ENCODE data around the gene ATP6V1F.

ATP6V1F gene

GRCh38 chr7:128885370-128886187 lies 22.9 kb downstream of the ATP6V1F start:
- no peak for DNase-seq

GRCh38 chr7:128886391-128887168 lies 23.9 kb downstream of the ATP6V1F start:
- no peak for DNase-seq

DNA sequence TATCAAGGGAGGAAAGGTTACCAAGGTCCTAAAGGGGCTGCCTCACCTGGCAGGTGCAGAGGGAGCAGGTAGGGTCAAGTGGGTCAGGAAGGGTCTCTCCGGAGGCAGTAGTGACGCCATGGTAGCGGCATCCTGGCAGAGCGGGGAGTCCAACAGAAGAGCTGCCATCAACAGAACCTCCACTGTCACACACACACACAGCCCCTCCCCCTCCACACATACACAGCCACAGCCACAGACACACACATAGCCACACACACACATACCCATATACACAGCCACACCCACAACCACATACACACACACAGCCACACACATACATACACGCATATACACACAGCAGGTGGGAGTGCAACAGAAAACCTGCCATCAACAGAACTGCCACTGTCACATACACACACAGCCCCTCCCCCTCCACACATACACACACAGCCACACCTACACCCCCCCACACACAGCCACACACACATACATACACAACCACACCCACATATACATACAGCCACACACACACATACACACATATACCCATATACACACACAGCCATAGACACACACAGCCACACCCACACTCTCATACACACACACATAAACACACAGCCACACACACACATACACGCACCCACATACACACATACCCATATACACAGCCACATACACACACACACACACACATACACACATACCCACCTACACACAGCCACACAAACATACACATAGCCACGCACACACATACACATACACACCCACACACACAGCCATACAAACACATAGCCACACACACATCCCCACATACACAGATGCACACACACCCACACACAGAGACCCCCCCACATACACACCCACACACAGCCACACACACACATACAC lies 24.7 kb downstream of the ATP6V1F start:
- DNase-seq, result no peak

DNA sequence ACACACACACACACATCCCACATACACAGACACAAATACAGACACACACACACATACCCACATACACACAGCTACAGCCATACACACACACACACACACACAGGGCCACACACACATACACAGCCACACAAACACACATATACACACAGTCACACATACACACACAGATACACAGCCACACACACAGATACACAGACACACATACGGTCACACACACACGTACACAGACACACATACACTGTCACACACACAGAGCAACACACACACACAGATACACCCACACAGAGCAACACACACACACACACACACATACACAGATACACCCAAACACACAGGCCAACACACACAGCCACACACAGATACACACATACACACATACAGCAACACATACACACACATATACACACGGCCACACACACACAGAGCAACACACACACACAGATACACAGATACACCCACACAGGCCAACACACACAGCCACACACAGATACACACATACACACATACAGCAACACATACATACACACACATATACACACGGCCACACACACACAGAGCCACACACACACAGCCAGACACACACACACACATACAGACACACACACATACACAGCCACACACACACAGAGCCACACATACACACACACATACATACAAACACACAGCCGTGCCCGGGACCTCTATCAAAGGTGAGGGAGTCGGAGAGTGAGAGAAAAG lies 25.5 kb downstream of the ATP6V1F start:
- no peak for DNase-seq

DNA sequence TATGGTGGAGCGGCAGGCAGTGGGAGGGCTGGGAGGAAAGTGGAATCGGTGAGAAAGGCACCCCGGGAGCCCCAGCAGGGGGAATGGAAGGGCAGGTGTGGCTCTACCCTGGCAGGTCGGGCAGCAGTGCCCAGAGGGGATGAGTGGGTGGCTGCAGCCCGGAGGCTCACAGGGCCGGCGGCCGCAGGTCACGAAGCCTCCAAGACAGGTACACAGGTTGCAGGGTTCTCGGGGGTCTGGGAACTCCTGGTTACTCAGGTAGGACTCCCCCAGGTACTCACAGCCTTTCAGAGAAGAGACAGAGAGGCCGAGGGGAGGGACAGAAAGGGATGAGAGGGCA lies 26.1 kb downstream of the ATP6V1F start:
- no peak for DNase-seq

GRCh38 chr7:128889121-128889520 lies 26.5 kb downstream of the ATP6V1F start:
- no peak for DNase-seq

GRCh38 chr7:128890306-128891109 lies 27.9 kb downstream of the ATP6V1F start:
- no peak for DNase-seq

DNA sequence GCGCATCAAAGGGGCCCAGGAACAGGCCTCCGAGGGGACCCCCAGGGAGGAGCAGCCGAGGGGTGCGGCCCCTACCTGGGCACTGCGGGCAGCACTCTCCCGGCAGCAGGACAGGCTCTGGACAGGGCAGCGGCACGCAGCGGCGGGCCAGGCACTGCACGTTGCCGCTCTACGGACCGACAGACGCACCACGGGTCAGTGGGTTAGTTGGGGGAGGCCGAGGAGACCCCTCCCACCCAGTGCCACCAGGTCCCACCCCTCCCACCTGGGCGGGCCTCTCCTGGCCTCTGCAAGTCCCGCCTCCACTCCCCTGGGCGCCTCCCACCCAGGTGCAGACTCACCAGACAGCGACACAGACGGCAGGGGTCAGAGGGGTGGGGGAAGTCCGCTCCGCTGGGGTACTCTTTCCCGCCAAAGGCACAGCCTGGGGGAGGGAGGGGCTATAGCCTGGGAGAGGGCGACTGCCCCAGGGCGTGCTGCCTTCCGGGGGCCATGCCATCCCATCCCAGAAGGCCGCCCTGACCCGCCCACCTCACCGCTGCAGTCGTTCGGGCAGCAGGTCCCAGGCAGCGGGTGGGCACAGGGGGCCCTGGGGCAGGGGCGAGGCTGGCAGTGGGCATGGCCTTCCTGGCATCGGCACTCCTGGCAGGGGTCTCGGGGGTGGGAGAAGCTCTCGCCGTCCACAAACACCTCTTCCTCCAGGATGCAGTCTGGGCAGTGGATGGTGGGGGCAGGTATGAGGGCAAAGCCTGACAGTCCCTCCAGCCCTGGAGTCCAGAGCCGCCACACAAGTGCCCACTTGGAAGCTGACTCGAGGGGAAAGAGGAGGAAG lies 28.7 kb downstream of the ATP6V1F start:
- DNase-seq, result no peak

- DNase-seq, result no peak
Measured at GRCh38 chr7:128891942-128892269, 29.2 kb downstream of the ATP6V1F start.

DNA sequence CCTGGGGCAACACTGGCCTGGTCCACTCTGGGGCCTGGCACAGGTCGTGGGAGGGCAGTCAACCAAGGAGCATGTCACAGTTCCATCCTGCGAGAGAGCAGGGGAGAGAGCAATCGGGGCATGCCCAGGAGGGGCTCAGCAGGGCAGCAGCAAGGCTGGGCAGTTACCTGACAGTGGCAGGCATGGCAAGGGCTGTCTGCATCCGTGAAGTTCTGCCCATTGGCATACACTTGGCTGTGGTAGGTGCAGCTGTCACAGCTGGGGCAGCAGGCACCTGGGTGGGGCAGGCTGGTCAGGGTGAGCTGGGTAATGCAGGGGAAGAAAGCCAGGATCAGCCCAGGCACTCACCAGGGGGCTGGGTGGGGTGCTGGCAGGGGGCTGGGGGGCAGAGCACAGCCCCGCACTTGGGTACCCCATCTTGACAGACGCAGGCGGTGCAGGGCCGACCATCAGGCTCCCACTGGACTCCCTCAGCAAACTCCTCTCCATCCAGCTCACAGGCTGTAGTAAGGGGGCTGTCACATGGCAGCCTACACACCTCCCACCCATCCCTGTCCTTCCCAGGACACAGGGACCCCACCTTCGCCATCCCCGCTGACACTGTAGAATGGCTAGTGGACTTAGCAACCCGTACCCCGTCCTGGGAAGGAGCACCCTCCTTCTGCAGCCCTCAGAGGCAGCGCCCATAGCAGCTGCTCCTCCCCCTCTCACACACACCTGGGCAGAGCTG lies 30.0 kb downstream of the ATP6V1F start:
- no peak for DNase-seq

DNA sequence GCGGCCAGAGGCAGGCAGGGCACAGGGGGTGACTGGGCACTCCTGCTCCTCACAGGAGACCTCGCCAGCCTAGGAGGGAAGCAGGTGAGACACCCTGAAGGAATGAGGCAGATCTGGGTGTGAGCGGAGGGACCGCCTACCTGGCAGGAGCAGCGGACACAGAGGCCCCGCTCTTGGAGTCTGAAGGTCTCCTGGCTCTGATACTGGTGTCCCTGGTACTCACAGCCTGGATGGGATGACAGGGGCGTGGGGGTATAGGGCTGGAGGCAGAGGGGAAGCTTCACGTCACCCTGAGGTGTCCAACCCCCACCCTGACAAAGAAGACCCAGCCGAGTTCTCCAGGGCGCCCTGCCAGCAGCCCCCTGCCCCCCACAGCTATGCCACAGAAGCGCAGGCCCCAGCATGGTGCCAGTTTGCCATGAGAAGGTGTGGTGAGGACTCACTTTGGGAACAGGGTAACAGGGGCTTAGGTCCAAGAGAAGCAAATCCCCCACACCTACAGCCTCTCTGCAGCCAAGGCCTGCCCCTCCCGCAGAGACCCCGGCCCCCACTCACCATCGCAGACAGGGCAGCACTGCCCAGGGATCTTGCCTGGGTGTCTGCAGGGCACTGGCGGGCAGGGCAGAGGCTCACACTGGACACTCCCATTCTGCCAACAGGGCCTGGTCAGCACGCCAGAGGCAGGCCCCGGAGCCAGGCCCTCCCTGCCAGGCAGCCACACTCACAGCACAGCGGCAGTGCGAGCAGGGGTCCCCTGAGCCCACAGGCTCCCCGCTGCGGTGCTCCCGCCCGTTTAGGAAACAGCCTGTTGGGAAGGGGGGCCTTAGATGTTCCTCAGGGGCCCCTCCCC lies 30.8 kb downstream of the ATP6V1F start:
- DNase-seq, result no peak

DNA sequence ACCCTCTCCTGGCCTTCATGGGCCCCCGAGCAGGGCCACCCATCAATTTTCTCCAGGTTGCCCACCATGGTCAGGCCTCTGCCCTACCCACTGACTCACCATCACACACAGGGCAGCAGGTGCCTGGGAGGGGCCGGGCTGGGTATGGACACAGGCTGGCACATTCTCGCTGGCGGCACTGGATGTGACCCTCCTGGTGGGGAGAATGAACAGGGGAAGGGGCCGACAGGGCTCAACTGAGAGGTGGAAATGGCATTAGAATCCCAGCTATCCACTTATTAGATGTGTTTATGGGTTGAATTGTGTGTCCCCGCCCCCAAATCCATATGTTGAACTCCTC lies 31.4 kb downstream of the ATP6V1F start:
- no peak for DNase-seq

DNA sequence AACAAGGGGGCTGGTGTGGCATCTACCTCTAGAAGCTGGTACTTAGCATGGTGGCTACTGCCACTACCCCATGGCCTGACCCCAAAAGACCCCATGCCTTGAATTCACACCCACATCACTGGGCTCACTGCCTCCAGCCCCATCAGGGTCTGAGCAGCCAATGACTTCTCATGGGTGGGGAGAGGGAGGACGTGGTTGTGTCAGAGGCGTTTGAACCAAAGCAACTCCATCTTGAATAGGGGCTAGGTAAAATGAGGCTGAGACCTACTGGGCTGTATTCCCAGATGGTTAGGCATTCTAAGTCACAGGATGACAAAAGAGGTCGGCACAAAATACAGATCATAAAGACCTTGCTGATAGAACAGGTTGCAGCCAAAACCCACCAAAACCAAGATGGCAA lies 32.7 kb downstream of the ATP6V1F start:
- DNase-seq, result no peak

GRCh38 chr7:128899392-128899791 lies 36.7 kb downstream of the ATP6V1F start:
- no peak for DNase-seq

- no peak for DNase-seq
Measured at GRCh38 chr7:128900237-128900636, 37.6 kb downstream of the ATP6V1F start.

DNA sequence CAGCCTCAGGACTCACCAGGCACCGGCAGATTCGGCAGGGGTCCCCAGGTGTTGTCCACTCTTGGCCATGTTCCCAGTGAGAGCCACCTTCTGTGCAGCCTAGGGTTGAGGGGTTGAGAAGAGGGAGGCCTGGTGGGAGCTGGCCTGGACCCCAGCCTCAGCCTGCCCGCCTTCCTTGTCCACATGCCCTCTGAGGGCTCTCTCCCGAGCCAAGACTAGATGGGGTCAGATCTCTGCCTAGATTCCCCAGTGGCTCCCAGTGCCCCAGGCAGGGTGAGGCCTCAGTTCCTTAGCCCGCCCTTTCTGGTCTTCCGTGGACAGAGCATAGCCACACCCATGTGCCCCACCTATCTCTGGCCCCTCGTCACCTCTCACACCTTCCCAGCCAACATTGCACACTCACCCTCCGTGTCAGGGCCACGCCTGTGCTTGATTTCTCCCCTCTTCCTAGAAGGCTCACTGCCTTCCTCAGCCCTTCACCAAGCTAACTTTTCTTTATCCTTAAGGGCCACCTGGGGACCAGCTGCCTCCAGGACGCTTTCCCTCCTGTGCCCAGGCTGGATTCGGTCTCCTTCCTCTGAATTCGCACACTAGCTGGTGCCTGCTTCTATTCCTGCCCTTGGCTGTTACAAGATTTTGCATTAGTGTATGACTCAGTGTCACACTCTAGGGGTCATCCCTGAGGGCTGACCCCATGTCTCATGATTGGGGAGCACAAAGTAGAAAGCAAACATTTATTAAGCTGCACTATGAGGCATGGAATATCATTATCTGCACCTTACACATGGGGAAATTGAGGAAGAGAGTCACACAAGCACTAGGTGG lies 40.3 kb downstream of the ATP6V1F start:
- no peak for DNase-seq

DNA sequence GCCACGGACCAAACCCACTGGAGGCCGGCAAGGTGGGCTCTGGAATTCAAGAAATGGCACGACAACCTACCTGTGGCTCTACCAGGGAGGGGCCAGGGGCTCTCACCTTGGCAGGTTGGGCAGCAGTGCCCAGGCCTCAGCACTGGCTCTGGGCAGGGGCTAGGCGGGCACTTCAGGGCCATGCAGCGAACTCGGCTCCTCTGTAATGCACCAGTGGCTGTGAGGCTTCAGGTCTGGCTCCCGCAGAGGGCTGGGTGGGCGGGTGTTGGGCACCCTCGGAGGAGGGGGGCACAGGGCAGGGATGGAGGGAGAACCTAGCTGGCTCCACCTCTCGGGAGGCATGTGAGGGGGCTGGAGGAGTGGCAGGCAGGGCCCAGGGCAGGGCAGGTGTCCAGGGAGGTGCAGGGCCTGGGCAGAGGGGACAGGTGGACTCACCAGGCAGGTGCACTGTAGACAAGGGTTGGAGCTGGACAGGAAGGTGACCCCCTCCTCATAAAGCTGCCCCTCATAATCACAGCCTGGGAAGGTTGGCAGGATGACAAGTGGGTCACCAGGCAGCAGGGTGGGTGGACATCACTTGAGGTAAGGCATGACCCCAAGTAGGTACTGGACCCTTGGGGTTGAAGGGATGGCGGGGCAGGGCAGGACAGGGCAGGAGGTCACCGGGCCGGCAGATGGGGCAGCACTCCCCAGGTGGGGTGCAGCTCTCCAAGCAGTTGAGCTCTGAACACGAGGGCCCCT lies 41.1 kb downstream of the ATP6V1F start:
- no peak for DNase-seq

Data from NCI-H446 (cell line).